ENCODE measurements around the gene TAP2.
A peak's percentile ranks its signal among the peaks of the same experiment; 100 is the strongest.

The TAP2 gene

GRCh38 chr6:32854376-32855178, 16.0 kb upstream of the TAP2 start:
- peak; percentile 49 for DNase-seq (ENCODE audit: low read depth)

- peak; percentile 92 for DNase-seq (ENCODE audit: low read depth)
Observed at GRCh38 chr6:32853541-32854375, 15.2 kb upstream of the TAP2 start, which contains the start of the genes PSMB9 and TAP1. Gene PSMB9, plus strand, starts transcription at chr6:32854192. Its CDS starts 38 bp downstream, at chr6:32854230. Gene TAP1, minus strand, starts transcription at chr6:32853704. Its CDS starts 68 bp downstream, at chr6:32853636.

- DNase-seq (ENCODE audit: low read depth): no peak
Observed at GRCh38 chr6:32852844-32853540, 14.5 kb upstream of the TAP2 start.

- no peak for DNase-seq (ENCODE audit: low read depth)
Observed at GRCh38 chr6:32852018-32852843, 13.7 kb upstream of the TAP2 start.

- no peak for DNase-seq (ENCODE audit: low read depth)
Observed at GRCh38 chr6:32851025-32851424, 12.5 kb upstream of the TAP2 start.

GRCh38 chr6:32849126-32849525, 10.6 kb upstream of the TAP2 start:
- DNase-seq (ENCODE audit: low read depth): no peak

- no peak for DNase-seq (ENCODE audit: low read depth)
Observed at GRCh38 chr6:32847795-32848194, 9.3 kb upstream of the TAP2 start.

- no peak for DNase-seq (ENCODE audit: low read depth)
Observed at GRCh38 chr6:32847004-32847403, 8.5 kb upstream of the TAP2 start.

- DNase-seq (ENCODE audit: low read depth): no peak
Observed at GRCh38 chr6:32845384-32845884, 6.9 kb upstream of the TAP2 start.

GRCh38 chr6:32844839-32845383, 6.4 kb upstream of the TAP2 start:
- DNase-seq (ENCODE audit: low read depth): no peak

GRCh38 chr6:32843979-32844838, 5.7 kb upstream of the TAP2 start, which contains the start of gene PSMB8:
Gene PSMB8, minus strand, starts transcription at chr6:32844047. Its CDS starts 51 bp downstream, at chr6:32843996.
- peak; percentile 92 for DNase-seq (ENCODE audit: low read depth)

- no peak for DNase-seq (ENCODE audit: low read depth)
Observed at GRCh38 chr6:32843331-32843978, 4.9 kb upstream of the TAP2 start.

- DNase-seq (ENCODE audit: low read depth): no peak
Observed at GRCh38 chr6:32842690-32843089, 4.2 kb upstream of the TAP2 start.

- no peak for DNase-seq (ENCODE audit: low read depth)
Observed at GRCh38 chr6:32842021-32842650, 3.6 kb upstream of the TAP2 start.

GRCh38 chr6:32840604-32841246, 2.2 kb upstream of the TAP2 start:
- DNase-seq (ENCODE audit: low read depth): no peak

GRCh38 chr6:32839356-32839755, 817 bp upstream of the TAP2 start:
- no peak for DNase-seq (ENCODE audit: low read depth)

- no peak for DNase-seq (ENCODE audit: low read depth)
Observed at GRCh38 chr6:32837651-32838113, 857 bp downstream of the TAP2 start.

GRCh38 chr6:32836873-32837272, 1.7 kb downstream of the TAP2 start:
- DNase-seq (ENCODE audit: low read depth): no peak

All from activated T-cell treated with anti-CD3 and anti-CD28 coated beads for 48 hours (primary cell).